RPMI8226 (cell line): ENCODE results near the gene PLXNB3.

Experiments
- DNase-seq: peaks from one replicate; pipeline ENCODE4 v3.0.0-alpha.2; 2015

The PLXNB3 gene

DNA sequence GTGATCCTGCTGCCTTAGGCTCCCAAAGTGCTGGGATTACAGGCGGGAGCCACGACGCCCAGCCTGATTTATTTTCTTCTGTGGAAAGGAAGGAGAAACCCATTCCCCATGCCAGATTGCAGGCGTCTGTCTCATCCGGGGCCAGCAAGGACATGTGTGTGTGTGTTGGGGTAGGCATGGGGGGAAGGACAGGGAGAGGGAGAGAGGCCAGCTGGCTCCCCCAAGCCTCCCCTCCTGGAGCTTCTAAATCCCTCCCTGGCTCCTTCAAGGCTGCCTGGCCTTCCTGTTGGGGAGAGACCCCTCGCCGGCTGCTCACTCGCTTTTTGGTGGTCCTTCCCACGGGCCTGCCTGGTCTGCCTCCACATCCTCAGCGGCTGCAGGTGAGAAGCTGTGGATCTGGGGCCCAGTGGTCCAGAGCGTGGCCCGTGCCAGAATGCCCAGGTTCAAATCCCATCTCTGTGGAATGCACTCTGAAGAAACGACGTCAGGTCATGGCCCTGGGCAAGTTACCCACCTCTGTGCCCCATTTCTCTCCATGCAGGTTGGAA is 1.3 kb upstream of the PLXNB3 start:
- DNase-seq: no peak

DNA sequence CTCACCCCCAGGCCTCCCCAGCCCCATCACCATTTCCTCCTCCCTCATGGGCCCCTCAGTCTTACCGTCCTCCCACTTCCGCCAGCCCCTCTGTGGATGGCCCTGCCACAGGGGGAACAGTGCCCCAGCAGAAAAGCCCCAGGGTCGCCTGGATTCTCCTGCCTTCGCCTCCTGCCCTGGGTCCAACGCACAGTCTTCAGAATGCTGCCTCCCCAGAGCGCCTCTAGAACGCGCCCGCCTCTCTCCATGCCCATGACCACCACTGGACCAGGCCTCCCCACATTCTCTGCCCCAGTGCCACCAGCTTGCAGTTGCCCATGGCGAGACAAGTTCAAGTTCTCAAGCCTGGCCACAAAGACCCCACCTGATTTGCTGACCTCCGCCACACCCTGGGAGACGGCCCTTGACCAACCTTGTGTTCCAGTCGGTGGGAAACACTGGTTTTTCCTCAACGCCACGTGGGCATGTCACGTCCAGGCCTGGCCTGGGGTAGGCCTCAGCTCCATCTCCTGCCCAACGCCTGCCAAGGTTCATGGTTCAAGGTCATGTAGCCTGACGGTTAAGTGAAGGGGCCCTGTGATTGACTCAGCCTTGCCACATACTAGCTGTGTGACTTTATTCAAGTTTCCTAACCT is 634 bp upstream of the PLXNB3 start:
- no peak for DNase-seq

DNA sequence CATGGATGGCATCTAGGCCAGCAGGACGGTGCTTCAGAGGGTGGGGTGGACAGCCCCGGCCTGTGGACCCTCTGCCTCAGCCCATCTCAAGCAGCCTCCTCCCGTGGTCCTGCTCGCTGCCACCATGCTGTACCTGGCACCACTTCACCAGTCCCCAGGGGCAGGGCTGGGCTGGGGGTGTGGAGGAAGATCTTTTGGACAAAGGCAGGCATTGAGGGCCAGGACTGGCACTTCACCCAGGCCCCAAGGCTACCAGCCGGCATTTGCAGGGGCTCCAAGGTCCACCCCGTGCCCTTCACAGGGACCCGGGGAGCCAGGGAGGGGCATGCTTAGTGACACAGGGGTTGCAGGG is 713 bp downstream of the PLXNB3 start:
- DNase-seq: no peak

DNA sequence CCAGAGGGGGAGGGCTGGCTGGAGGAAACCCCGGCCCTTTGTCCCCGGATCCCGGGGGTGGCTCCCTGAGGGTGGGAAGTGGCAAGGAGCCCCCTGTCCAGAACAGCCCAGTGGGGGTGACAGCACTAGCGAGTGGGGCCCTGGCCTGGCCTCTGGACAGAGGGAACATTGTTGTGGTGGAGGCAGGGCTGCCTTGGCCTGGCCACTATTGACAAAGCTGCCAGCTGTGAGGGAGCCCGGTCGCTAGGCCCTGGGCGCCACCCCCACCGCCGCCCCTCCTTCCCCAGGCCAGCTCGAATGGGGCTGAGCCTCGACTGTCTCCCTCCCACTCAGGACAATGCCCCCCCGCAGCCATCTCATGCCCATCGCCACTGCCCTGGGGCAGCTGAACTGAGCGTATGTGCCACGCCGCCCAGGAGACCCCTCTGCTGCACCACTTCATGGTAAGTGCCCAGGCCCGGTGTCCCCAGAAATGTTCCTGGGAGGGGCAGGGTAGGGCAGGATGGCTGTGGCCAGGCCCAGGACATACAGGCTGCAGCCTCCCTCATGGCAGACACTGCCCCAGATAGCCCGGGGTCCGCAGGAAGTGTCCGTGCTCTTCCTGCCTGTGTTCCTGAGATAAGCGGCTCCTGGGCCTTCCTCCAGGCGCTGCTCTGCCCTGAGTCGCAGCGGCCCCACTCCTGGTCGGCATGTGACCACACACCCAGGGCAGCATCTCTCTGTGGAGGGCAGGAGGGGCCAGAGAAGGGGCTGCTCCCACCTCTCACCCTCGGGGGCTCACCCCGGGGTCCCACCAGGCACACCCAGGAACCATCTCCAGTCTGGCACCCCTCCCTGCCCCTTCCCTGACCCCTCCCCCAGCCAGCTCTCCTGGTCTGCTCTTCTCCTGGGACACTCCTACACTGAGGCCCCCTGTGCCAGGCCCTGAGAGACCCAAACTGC is 1.4 kb downstream of the PLXNB3 start:
- no peak for DNase-seq

DNA sequence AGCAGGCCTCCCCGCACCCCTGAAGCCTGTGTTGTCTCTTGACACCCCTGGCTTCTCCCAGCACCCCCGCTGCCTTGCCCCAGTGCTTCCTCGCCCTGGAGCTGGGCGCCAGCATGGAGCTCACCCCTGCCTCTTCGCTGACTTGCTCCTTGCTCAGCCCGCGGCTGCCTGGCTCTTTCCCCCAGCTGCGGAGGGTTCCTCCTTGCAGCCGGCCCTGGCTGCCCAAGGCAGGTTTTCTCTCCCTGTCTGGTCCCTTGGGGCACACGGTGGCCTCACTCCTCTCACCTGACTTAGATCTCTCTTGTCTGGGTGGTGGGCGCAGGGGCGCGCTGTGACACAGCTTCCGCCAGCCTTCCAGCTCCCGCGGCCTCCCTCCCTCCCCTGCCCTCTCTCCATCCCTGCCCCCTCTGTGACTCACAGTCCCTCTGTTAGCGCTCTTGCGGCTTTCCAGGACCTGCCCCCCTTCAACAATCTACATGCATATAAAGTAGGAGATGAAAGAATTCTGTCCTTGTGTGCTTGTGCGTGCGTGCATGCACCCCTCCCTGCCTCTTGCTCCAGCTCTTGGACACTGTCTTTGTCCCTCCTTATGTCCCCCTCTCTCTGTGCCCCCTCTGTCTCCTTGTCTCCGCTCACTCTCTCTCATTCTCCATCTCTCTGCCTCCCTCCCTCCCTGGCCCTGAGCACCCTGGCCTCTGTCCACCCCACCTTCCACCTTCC is 2.2 kb downstream of the PLXNB3 start:
- peak; percentile 24 for DNase-seq

DNA sequence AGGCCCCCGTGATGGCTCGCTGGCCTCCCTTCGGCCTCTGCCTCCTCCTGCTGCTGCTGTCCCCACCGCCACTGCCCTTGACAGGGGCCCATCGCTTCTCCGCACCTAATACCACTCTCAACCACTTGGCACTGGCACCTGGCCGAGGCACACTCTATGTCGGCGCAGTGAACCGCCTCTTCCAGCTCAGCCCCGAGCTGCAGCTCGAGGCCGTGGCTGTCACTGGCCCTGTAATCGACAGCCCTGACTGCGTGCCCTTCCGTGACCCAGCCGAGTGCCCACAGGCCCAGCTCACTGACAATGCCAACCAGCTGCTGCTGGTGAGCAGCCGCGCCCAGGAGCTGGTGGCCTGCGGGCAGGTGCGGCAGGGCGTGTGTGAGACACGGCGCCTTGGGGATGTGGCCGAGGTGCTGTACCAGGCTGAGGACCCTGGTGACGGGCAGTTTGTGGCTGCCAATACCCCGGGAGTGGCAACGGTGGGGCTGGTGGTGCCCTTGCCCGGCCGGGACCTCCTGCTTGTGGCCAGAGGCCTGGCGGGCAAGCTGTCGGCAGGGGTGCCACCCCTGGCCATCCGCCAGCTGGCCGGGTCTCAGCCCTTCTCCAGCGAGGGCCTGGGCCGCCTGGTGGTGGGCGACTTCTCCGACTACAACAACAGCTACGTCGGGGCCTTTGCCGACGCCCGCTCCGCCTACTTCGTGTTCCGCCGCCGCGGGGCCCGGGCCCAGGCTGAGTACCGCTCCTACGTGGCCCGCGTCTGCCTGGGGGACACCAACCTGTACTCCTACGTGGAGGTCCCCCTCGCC is 3.0 kb downstream of the PLXNB3 start:
- DNase-seq: no peak

DNA sequence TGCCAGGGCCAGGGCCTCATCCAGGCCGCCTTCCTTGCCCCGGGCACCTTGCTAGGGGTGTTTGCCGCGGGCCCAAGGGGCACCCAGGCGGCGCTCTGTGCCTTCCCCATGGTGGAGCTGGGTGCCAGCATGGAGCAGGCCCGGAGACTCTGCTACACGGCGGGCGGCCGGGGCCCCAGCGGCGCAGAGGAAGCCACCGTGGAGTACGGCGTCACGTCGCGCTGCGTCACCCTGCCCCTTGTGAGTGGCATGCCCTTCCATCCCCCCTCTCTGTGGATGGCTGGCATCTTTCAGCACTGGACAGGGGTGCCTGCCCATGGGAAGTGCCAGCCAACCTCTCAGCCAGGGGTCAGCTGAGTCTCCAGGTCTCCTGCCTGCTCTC is 3.6 kb downstream of the PLXNB3 start:
- DNase-seq: no peak

DNA sequence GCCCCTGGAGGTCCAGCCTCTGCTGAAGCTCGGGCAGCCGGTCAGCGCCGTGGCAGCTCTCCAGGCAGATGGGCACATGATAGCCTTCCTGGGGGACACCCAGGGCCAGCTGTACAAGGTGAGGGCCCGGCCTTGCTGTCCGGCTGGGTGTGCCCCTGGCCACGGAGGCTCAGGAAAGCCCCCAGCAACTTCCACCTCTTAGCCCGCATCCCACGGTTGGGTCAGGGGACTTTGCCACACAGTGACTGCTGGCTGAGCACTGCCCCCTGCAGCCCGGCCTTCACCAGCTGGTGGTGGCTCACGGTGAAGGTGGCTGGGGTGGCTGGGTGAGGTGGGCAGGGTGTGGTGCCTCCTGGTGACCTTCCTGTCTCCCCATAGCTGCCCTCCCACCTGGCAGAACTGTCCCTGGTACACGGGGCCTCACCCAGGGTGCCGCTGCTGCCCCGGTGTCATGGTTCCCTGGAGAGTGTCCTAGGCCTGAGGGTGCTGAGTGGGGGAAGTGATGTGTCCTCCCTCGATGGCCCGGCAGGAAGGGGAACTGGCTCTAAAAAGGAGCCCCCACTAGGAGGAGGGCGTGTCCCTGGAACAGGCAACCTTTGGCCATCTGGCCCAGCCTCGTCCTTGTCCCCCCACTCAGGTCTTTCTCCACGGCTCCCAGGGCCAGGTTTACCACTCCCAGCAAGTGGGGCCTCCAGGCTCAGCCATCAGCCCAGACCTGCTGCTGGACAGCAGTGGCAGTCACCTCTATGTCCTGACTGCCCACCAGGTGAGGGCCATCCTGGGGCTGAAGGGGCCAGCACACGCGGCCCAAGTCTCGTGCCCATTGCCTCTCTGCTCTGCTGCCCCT is 4.5 kb downstream of the PLXNB3 start:
- DNase-seq: peak; percentile 25

DNA sequence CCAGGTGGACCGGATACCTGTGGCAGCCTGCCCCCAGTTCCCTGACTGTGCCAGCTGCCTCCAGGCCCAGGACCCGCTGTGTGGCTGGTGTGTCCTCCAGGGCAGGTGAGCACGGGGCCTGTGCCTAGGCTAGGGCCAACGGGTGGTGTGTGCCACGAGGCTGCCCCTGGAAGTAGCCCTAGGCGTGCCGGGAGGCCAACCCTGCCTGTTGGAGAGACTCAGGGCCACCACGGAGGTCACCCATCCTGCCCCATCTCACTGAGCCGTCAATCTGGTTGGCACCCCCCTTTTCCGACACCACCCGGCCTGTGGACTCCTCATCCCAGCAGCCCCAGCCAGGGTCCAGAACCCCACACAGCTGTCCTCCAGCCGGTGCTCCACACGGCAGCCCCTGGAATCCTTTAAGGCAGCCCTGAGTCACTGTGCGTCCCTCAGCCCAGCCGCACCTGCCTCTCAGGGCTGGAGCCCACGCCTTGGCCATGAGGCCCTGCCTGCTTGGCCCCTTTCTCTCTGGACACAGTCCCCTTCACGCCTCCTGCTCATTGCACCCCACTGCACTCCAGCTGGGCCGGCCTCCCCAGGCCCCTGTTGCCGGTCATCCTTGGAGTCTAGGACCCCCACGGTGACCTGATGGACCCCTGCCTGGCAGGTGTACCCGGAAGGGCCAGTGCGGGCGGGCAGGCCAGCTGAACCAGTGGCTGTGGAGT is 5.3 kb downstream of the PLXNB3 start:
- DNase-seq: no peak

DNA sequence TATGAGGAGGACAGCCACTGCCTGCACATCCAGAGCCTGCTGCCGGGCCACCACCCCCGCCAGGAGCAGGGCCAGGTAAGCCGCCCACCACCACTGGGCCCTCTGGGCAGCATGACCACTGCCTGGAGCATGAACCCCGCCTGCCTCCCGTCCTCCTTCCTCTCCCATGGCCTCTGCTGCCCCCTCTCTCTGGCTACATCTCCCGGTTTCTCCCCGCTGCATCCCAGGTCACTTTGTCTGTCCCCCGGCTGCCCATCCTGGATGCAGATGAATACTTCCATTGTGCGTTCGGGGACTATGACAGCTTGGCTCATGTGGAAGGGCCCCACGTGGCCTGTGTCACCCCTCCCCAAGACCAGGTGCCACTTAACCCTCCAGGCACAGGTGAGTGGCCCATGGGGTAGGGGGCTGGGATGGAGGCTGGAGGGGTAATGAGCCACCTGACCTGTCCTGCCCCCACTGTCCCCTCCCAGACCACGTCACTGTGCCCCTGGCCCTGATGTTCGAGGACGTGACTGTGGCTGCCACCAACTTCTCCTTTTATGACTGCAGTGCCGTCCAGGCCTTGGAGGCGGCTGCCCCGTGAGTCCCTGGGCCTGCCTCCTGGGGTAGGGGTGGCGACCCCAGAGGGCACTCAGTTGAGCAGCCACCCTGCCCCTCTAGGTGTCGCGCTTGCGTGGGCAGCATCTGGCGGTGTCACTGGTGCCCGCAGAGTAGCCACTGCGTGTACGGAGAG is 6.0 kb downstream of the PLXNB3 start:
- no peak for DNase-seq

DNA sequence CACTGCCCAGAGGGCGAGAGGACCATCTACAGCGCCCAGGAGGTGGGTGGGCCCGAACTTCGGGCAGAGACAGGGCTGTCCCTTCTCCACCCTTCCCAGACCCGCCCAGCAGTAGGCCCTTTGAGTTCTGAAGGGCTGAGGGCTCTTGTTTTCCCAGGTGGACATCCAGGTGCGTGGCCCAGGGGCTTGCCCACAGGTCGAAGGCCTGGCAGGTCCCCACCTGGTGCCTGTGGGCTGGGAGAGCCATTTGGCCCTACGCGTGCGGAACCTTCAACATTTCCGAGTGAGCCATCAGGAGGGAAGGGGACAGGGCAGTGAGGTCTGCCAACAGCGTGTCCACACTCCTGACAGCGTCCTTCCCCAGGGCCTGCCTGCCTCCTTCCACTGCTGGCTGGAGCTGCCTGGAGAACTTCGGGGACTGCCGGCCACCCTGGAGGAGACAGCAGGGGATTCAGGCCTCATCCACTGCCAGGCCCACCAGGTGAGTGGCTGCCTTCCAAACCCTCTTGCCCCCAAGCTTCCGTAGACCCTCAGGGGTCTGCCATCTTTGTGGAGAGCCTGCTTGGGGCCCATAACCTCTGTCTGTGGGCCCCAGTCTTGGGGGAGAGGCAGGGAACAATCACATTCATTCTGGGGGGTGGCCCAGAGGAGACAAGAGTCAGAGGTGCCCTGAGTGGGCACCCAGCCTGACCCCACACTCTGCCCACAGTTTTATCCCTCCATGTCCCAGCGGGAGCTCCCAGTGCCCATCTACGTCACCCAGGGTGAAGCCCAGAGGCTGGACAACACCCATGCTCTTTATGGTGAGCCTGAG is 6.8 kb downstream of the PLXNB3 start:
- DNase-seq: no peak

DNA sequence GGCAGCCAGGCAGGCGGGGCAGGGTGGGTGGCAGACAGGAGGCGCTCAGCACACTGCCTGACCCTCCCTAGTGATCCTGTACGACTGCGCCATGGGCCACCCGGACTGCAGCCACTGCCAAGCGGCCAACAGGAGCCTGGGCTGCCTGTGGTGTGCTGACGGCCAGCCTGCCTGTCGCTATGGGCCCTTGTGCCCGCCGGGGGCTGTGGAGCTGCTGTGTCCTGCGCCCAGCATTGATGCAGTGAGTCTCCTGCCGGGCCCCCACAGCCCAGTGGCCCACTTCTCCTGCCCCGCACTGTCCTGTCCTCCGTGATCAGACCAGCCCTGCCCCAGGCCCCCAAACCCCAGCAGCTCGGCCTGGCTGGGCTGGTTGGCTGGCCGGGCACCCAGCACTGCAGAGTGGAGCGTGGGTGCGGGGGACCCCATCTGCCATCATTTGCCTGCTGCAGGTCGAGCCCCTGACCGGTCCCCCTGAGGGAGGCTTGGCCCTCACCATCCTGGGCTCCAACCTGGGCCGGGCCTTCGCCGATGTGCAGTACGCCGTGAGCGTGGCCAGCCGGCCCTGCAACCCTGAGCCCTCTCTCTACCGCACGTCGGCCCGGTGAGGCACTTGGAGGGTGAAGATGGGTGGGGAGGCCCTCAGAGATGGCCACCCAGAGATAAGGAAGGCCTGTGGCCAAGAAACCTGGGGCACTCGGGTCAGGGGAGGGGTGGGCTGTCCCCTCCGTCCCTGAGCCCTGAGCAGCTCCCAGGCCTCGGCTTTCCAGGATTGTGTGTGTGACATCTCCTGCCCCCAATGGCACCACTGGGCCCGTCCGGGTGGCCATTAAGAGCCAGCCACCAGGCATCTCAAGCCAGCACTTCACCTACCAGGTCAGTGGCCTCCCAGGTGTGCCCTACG is 7.6 kb downstream of the PLXNB3 start:
- no peak for DNase-seq

DNA sequence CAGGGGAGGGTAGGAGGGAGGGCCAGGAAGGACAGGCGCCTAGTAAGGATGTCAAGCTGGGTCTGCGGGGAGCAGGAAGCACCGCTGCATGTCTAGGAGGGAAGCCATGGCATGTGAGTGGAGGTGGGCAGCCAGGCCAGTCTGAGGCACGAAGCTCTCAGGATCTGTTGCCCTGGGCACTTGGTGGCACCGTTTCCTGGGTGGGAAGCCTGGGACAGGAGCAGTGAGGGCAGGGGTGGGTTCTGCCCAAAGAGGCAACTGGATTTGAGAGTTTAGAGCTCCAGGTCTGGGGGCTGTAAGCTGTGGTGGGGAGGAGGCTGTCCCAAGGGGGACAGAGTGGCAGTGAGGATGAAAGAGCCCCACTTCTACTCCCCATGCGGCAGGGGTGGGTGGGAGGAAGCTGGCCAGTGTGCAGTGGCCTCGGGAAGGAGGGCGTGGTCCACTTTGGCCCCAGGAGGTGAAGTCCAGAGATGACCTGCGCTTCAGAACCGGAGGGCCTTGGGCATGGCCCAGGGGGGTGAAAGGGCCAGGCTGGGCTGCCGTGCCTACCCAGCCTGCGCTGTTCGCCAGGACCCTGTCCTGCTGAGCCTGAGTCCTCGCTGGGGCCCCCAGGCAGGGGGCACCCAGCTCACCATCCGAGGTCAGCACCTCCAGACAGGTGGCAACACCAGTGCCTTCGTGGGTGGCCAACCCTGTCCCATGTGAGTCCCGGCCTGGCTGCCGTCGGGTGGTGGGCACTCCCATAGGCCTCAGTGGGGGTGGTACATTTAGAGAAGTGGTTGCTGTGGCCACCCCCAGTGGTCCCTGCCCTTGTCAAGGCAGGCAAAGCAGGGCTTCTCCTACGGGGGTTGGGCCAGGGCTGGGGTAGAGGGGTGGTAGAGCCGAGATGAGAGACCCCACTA is 8.5 kb downstream of the PLXNB3 start:
- no peak for DNase-seq

DNA sequence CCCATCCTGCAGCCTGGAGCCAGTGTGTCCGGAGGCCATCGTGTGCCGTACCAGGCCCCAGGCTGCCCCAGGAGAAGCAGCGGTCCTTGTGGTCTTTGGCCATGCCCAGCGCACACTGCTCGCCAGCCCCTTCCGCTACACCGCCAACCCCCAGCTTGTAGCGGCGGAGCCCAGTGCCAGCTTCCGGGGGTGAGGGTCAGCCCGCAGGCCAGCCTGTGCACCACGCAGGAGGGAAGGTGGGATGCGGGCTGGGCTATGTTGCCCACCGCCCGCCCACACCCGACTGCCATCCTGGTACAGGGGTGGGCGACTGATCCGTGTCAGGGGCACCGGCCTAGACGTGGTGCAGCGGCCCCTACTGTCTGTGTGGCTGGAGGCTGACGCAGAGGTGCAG is 9.2 kb downstream of the PLXNB3 start:
- no peak for DNase-seq

DNA sequence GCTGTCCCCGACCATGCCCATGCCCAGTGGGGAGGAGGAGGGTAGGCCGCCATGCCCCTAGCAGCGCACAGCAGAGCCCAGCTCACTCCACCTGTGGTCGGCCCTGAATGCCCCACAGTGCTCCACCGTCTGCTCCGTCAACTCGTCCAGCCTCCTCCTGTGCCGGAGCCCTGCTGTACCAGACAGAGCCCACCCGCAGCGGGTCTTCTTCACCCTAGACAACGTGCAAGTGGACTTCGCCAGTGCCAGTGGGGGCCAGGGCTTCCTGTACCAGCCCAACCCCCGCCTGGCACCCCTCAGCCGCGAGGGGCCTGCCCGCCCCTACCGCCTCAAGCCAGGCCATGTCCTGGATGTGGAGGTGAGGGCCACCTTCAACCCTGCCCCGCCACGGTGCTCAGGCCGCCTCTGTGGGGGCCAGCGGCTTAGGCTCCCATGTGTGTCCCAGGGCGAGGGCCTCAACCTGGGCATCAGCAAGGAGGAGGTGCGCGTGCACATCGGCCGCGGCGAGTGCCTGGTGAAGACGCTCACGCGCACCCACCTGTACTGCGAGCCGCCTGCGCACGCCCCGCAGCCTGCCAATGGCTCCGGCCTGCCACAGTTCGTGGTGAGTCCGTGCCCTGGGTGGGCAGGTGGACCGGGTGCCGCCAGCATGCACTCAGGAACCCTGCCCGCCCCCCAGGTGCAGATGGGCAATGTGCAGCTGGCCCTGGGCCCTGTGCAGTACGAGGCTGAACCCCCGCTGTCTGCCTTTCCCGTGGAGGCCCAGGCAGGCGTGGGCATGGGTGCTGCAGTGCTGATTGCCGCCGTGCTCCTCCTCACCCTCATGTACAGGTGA is 9.9 kb downstream of the PLXNB3 start:
- DNase-seq: no peak

DNA sequence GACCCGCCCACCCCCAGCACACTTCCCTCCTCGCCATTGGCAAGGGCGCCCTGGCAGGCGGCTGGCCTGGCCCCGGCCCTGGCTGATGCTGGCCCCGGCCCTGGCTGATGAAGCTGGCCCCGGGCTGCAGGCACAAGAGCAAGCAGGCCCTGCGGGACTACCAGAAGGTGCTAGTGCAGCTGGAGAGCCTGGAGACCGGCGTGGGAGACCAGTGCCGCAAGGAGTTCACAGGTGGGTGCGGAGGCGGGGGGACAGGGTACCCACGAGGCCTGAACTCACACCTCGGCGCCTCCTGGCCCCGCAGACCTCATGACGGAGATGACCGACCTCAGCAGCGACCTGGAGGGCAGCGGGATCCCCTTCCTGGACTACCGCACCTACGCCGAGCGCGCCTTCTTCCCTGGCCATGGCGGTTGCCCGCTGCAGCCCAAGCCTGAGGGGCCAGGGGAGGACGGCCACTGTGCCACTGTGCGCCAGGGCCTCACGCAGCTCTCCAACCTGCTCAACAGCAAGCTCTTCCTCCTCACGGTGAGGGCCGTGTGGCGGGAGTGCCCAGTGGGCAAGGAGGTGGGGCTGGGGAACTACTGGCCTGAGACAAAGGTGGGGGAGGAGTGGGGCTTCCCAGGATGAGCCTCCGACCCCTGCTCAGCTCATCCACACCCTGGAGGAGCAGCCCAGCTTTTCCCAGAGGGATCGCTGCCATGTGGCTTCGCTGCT is 10.7 kb downstream of the PLXNB3 start:
- no peak for DNase-seq
